ENCODE results near the gene AGAP1.

Gene AGAP1

DNA sequence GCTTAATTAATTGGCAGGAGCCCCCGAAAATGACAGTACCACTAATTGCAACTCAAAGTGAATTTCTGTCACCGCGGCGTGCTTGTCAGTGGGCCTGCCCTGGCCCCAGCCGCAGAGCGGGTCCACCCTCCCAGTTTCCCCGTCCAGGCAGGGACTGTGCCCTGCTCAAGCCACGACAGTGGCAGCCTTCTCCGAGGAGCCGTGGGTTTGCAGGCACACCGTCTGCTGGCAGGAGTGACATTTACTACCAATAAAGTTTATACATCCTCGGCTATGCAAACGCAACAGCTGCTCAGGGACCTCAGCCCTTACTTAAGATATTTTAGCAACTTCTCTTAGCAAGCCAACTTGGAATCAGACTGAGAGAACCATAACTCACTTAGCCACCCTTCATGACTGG is 561.6 kb downstream of the AGAP1 start:
- Histone ChIP-seq H3K4me3 (ENCODE audit: low read length) (no peak overlapping the region), H3K27me3 (ENCODE audit: control insufficient read depth, low read length) (no peaks in the 10 kb centered on the region), H3K36me3 (ENCODE audit: control insufficient read depth, low read length) (no peaks in the 10 kb centered on the region), H3K27ac (ENCODE audit: low read depth, low read length) (no peak overlapping the region), H3F3A (ENCODE audit: control insufficient read depth, insufficient read depth) (no peaks in the 10 kb centered on the region), H4K20me1 (ENCODE audit: control insufficient read depth, insufficient read depth, low read depth, low read length) (no peaks in the 10 kb centered on the region), H3K79me2 (ENCODE audit: control insufficient read depth, low read length) (no peaks in the 10 kb centered on the region), H3K4me1 (ENCODE audit: control insufficient read depth, low read length) (no peaks in the 10 kb centered on the region), H3K9me3 (ENCODE audit: control insufficient read depth, insufficient read depth, low read length) (no peaks in the 10 kb centered on the region; the same call in 1 of the 2 replicates), H3K9me2 (replicated peaks; ENCODE audit: control insufficient read depth, low read length) (no peaks in the 10 kb centered on the region), H3K4me2 (ENCODE audit: low read length) (no peak overlapping the region)
- TF ChIP-seq CTCF (IDR thresholded peaks at IDR 0.05; ENCODE audit: low read depth, low read length, poor library complexity, severe bottlenecking) (no peak), EZH2phosphoT487 (IDR thresholded peaks at IDR 0.05; ENCODE audit: borderline replicate concordance, low read length) (no peak)

DNA sequence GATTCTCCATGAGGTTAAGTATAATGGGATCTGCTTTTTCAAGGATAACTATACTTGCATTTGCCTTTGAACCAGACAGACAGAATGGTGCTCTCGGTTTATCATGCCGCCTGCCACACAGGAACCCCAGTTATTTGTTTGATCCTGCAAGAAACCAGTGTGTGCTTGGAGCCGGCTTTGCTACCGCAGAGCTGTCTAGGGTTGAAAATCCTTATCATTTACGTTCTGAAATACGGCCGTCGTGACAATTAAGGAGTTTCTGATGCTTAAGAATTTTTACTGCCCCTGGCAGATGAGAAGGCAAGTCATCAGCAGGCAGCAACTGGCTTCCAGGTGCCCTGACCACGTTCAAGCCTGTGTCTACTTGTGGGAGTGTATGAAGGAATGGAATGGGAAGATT is 562.3 kb downstream of the AGAP1 start:
- Histone ChIP-seq H3K4me1 (ENCODE audit: control insufficient read depth, low read length) (no peaks in the 10 kb centered on the region), H3K4me2 (ENCODE audit: low read length) (no peak overlapping the region), H3K4me3 (ENCODE audit: low read length) (no peak overlapping the region), H3K27ac (ENCODE audit: low read depth, low read length) (no peak overlapping the region), H3K79me2 (ENCODE audit: control insufficient read depth, low read length) (no peaks in the 10 kb centered on the region), H4K20me1 (ENCODE audit: control insufficient read depth, insufficient read depth, low read depth, low read length) (no peaks in the 10 kb centered on the region), H3K9me2 (replicated peaks; ENCODE audit: control insufficient read depth, low read length) (no peaks in the 10 kb centered on the region), H3K9me3 (ENCODE audit: control insufficient read depth, insufficient read depth, low read length) (no peaks in the 10 kb centered on the region; the same call in 1 of the 2 replicates), H3F3A (ENCODE audit: control insufficient read depth, insufficient read depth) (no peaks in the 10 kb centered on the region), H3K36me3 (ENCODE audit: control insufficient read depth, low read length) (no peaks in the 10 kb centered on the region), H3K27me3 (ENCODE audit: control insufficient read depth, low read length) (no peaks in the 10 kb centered on the region)
- TF ChIP-seq CTCF (IDR thresholded peaks at IDR 0.05; ENCODE audit: low read depth, low read length, poor library complexity, severe bottlenecking), result no peak
- TF ChIP-seq EZH2phosphoT487 (IDR thresholded peaks at IDR 0.05; ENCODE audit: borderline replicate concordance, low read length), result no peak

- Histone ChIP-seq H3K27me3 (ENCODE audit: control insufficient read depth, low read length) (no peaks in the 10 kb centered on the region), H3K9me3 (ENCODE audit: control insufficient read depth, insufficient read depth, low read length) (no peaks in the 10 kb centered on the region; the same call in 1 of the 2 replicates), H3K36me3 (ENCODE audit: control insufficient read depth, low read length) (no peaks in the 10 kb centered on the region), H3K79me2 (ENCODE audit: control insufficient read depth, low read length) (no peaks in the 10 kb centered on the region), H4K20me1 (ENCODE audit: control insufficient read depth, insufficient read depth, low read depth, low read length) (no peaks in the 10 kb centered on the region), H3K27ac (ENCODE audit: low read depth, low read length) (no peak overlapping the region), H3K9me2 (replicated peaks; ENCODE audit: control insufficient read depth, low read length) (no peaks in the 10 kb centered on the region), H3K4me3 (ENCODE audit: low read length) (no peak overlapping the region), H3K4me1 (ENCODE audit: control insufficient read depth, low read length) (no peaks in the 10 kb centered on the region), H3F3A (ENCODE audit: control insufficient read depth, insufficient read depth) (no peaks in the 10 kb centered on the region), H3K4me2 (ENCODE audit: low read length) (no peak overlapping the region)
- TF ChIP-seq CTCF (IDR thresholded peaks at IDR 0.05; ENCODE audit: low read depth, low read length, poor library complexity, severe bottlenecking), result no peak
Measured at GRCh38 chr2:236057375-236057774, 563.5 kb downstream of the AGAP1 start.

DNA sequence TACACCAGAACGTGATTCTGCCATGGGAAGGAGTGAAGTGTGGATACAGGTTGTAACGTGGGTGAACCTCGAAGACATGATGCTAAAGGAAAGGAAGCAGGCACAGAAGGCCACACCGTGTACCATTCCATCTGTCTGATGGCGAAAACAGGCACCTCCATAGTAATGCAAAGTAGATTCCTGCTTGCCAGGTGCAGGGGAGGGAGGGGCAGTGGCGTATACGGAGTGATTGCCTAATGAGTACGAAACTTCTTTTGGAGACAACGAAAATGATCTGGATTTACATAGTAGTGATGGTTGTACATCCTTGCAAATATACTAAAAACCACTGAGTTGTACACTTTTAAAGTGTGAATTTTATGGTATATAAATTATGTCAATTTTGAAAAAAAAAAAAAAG is 567.7 kb downstream of the AGAP1 start:
- Histone ChIP-seq H3K4me1 (ENCODE audit: control insufficient read depth, low read length) (no peaks in the 10 kb centered on the region), H3K27ac (ENCODE audit: low read depth, low read length) (no peak overlapping the region), H3K4me3 (ENCODE audit: low read length) (no peak overlapping the region), H3K9me2 (replicated peaks; ENCODE audit: control insufficient read depth, low read length) (no peaks in the 10 kb centered on the region), H3K4me2 (ENCODE audit: low read length) (no peak overlapping the region), H3K9me3 (ENCODE audit: control insufficient read depth, insufficient read depth, low read length) (no peaks in the 10 kb centered on the region; the same call in 1 of the 2 replicates), H3F3A (ENCODE audit: control insufficient read depth, insufficient read depth) (no peaks in the 10 kb centered on the region), H3K36me3 (ENCODE audit: control insufficient read depth, low read length) (no peaks in the 10 kb centered on the region), H4K20me1 (ENCODE audit: control insufficient read depth, insufficient read depth, low read depth, low read length) (no peaks in the 10 kb centered on the region), H3K27me3 (ENCODE audit: control insufficient read depth, low read length) (no peaks in the 10 kb centered on the region), H3K79me2 (ENCODE audit: control insufficient read depth, low read length) (no peaks in the 10 kb centered on the region)
- TF ChIP-seq CTCF (IDR thresholded peaks at IDR 0.05; ENCODE audit: low read depth, low read length, poor library complexity, severe bottlenecking) (no peak), EZH2phosphoT487 (IDR thresholded peaks at IDR 0.05; ENCODE audit: borderline replicate concordance, low read length) (no peak)

Measured in DOHH2 (cell line).